Globus pallidus (tissue), 1 donor: ENCODE data around the gene VPS18.
"Not testable (repeated sequence)": the region's sequence is repeated elsewhere in the genome, so short reads cannot be mapped to it uniquely, and the experiment has no call there.

Source experiments
- DNase-seq: peaks from one replicate; pipeline ENCODE4 v3.0.0-alpha.2; 2015; ENCODE audit warnings: low spot score

The VPS18 gene

GRCh38 chr15:40893733-40894680, at the start of gene VPS18:
VPS18 (plus strand) TSS chr15:40894450; CDS start chr15:40894769, 319 bp downstream.
- DNase-seq = peak; percentile 97

GRCh38 chr15:40844696-40845030, 49.6 kb upstream of the VPS18 start:
- no peak for DNase-seq

- DNase-seq = no peak
Observed at GRCh38 chr15:40845036-40845435, 49.2 kb upstream of the VPS18 start.

- no peak for DNase-seq
Observed at GRCh38 chr15:40845511-40846284, 48.6 kb upstream of the VPS18 start.

- no peak for DNase-seq
Observed at GRCh38 chr15:40846841-40847222, 47.4 kb upstream of the VPS18 start.

- peak; percentile 60 for DNase-seq
Observed at GRCh38 chr15:40847223-40847961, 46.9 kb upstream of the VPS18 start.

- no peak for DNase-seq
Observed at GRCh38 chr15:40850576-40851112, 43.6 kb upstream of the VPS18 start.

- DNase-seq = no peak
Observed at GRCh38 chr15:40852529-40852928, 41.7 kb upstream of the VPS18 start.

GRCh38 chr15:40853241-40853890, 40.9 kb upstream of the VPS18 start:
- DNase-seq = no peak

GRCh38 chr15:40854161-40854560, 40.1 kb upstream of the VPS18 start:
- DNase-seq = no peak

- no peak for DNase-seq
Observed at GRCh38 chr15:40855706-40856234, 38.5 kb upstream of the VPS18 start.

- DNase-seq = no peak
Observed at GRCh38 chr15:40856746-40857145, 37.5 kb upstream of the VPS18 start.

GRCh38 chr15:40857601-40858341, 36.5 kb upstream of the VPS18 start:
- DNase-seq = peak; percentile 42

- no peak for DNase-seq
Observed at GRCh38 chr15:40858706-40859105, 35.5 kb upstream of the VPS18 start.

- DNase-seq = peak; percentile 31
Observed at GRCh38 chr15:40859206-40859851, 34.9 kb upstream of the VPS18 start.

GRCh38 chr15:40861147-40861546, 33.1 kb upstream of the VPS18 start:
- DNase-seq = not testable (repeated sequence)

- DNase-seq = no peak
Observed at GRCh38 chr15:40863660-40864270, 30.5 kb upstream of the VPS18 start.

- DNase-seq = no peak
Observed at GRCh38 chr15:40867199-40867598, 27.1 kb upstream of the VPS18 start.

- no peak for DNase-seq
Observed at GRCh38 chr15:40869686-40870085, 24.6 kb upstream of the VPS18 start.

- DNase-seq = no peak
Observed at GRCh38 chr15:40870716-40871115, 23.5 kb upstream of the VPS18 start.
